DOHH2 (cell line): ENCODE results near the gene ACOX3.

ENCODE experiments used
- H3F3A ChIP-seq: fragments of 200-600 bp; sonication (generic), shearing (Covaris generic); 2 replicates; pipeline ENCODE4 v1.6.0; 2016; ENCODE audit warnings: antibody characterized with exemption, mild to moderate bottlenecking; ENCODE audit not compliant: control insufficient read depth, insufficient read depth
- H3K27ac ChIP-seq: fragments of 200-600 bp; sonication (generic); 2 replicates; pipeline ENCODE4 v1.5.1; 2014; ENCODE audit warnings: low read depth, mild to moderate bottlenecking, low read length, moderate library complexity
- H3K27me3 ChIP-seq: fragments of 200-600 bp; sonication (generic); 2 replicates; pipeline ENCODE4 v1.6.1; 2014; ENCODE audit warnings: mild to moderate bottlenecking, low read length, mixed read lengths; ENCODE audit not compliant: control insufficient read depth
- H3K36me3 ChIP-seq: fragments of 200-600 bp; sonication (generic); 2 replicates; pipeline ENCODE4 v1.6.1; 2014; ENCODE audit warnings: mild to moderate bottlenecking, low read length, moderate library complexity, mixed read lengths; ENCODE audit not compliant: control insufficient read depth
- H3K4me1 ChIP-seq: fragments of 200-600 bp; sonication (generic); 2 replicates; pipeline ENCODE4 v1.6.1; 2014; ENCODE audit warnings: mild to moderate bottlenecking, low read length, mixed read lengths; ENCODE audit not compliant: control insufficient read depth
- H3K4me2 ChIP-seq: fragments of 200-600 bp; sonication (generic); 2 replicates; pipeline ENCODE4 v1.6.0; 2014; ENCODE audit warnings: mild to moderate bottlenecking, low read length, moderate library complexity
- H3K4me3 ChIP-seq: fragments of 200-600 bp; sonication (generic); 2 replicates; pipeline ENCODE4 v1.5.1; 2014; ENCODE audit warnings: mild to moderate bottlenecking, low read length, mixed read lengths
- H3K79me2 ChIP-seq: fragments of 200-600 bp; sonication (generic); 2 replicates; pipeline ENCODE4 v1.6.1; 2014; ENCODE audit warnings: mild to moderate bottlenecking, low read length, mixed read lengths; ENCODE audit not compliant: control insufficient read depth
- H3K9me2 ChIP-seq: fragments of 200-600 bp; sonication (generic); replicated peaks from 2 replicates; pipeline ENCODE4 v1.6.1; 2014; ENCODE audit warnings: mild to moderate bottlenecking, low read length, mixed read lengths; ENCODE audit not compliant: control insufficient read depth
- H3K9me3 ChIP-seq: fragments of 200-600 bp; sonication (generic); 2 replicates; pipeline ENCODE4 v1.6.1; 2014; ENCODE audit warnings: antibody characterized with exemption, low read length, mixed read lengths; ENCODE audit not compliant: control insufficient read depth, insufficient read depth
- H4K20me1 ChIP-seq: fragments of 200-600 bp; sonication (generic); 2 replicates; pipeline ENCODE4 v1.6.0; 2014; ENCODE audit warnings: low read depth, mild to moderate bottlenecking, antibody characterized with exemption, low read length, moderate library complexity; ENCODE audit not compliant: control insufficient read depth, insufficient read depth
- EZH2phosphoT487 ChIP-seq: fragments of 200-600 bp; sonication (generic); IDR thresholded peaks from 2 replicates; pipeline ENCODE4 v1.6.1; 2017; ENCODE audit warnings: borderline replicate concordance, mild to moderate bottlenecking, antibody characterized with exemption, low read length, moderate library complexity, mixed read lengths
- TF ChIP-seq, protein P1 (sequence below): fragments of 200-600 bp; sonication (generic); IDR thresholded peaks from one replicate; pipeline ENCODE4 v1.5.1; 2014; ENCODE audit warnings: antibody characterized with exemption, mild to moderate bottlenecking, low read depth, low read length; ENCODE audit not compliant: poor library complexity, severe bottlenecking

The ACOX3 gene

GRCh38 chr4:8403976-8404375, 36.5 kb downstream of the ACOX3 start:
- H3K4me3 ChIP-seq = no peak overlapping the region
- no peaks in the 10 kb centered on the region for H3K79me2 ChIP-seq
- H3K27me3 ChIP-seq = no peaks in the 10 kb centered on the region
- H3K9me3 ChIP-seq = no peaks in the 10 kb centered on the region
- no peak overlapping the region for H3K4me2 ChIP-seq
- H4K20me1 ChIP-seq = no peaks in the 10 kb centered on the region
- no peak overlapping the region for H3K27ac ChIP-seq
- peaks cover 6% of the 10 kb centered on the region; the same call in 1 of the 2 replicates for H3F3A ChIP-seq
- H3K9me2 ChIP-seq = no peaks in the 10 kb centered on the region
- TF ChIP-seq, protein P1, sequence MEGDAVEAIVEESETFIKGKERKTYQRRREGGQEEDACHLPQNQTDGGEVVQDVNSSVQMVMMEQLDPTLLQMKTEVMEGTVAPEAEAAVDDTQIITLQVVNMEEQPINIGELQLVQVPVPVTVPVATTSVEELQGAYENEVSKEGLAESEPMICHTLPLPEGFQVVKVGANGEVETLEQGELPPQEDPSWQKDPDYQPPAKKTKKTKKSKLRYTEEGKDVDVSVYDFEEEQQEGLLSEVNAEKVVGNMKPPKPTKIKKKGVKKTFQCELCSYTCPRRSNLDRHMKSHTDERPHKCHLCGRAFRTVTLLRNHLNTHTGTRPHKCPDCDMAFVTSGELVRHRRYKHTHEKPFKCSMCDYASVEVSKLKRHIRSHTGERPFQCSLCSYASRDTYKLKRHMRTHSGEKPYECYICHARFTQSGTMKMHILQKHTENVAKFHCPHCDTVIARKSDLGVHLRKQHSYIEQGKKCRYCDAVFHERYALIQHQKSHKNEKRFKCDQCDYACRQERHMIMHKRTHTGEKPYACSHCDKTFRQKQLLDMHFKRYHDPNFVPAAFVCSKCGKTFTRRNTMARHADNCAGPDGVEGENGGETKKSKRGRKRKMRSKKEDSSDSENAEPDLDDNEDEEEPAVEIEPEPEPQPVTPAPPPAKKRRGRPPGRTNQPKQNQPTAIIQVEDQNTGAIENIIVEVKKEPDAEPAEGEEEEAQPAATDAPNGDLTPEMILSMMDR = no peak
- no peak for TF ChIP-seq EZH2phosphoT487
- 0 out of 2 replicates have a peak, but pooled peaks cover under 1% of the 10 kb centered on the region for H3K36me3 ChIP-seq
- H3K4me1 ChIP-seq = peaks cover 30% of the 10 kb centered on the region

DNA sequence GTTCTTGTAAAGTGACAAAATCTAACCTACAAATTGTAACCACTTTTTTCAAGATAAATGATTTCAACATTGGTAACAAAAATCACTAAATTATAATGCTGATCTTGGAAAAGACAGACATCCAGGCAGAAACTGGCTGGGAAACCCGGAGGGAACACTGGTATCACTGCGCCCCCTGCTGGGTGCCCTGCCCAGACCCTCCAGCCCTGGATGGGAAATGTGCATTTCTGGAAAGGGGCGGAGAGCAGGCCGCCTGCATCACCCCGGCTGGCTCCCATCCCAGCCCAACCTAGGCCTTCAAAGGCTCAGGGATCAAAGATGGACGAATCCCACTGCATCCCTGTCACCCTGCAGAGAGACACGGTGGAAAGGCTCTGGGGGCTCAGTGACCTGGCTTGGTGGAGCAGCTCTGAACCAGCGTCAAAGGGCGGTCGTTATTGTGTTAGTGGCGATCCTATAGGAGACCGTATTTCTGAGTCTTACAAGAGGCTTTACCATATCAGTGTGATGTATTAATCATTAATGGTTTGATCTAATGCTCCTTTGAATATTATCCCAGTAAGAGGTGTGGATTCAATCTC, 37.3 kb downstream of the ACOX3 start:
- H3K27me3 ChIP-seq = no peaks in the 10 kb centered on the region
- H3K4me1 ChIP-seq = peaks cover 37% of the 10 kb centered on the region
- H3K36me3 ChIP-seq = 0 out of 2 replicates have a peak, but pooled peaks cover 4% of the 10 kb centered on the region
- H3K4me3 ChIP-seq = no peak overlapping the region
- no peak overlapping the region for H3K4me2 ChIP-seq
- no peaks in the 10 kb centered on the region for H3K79me2 ChIP-seq
- no peaks in the 10 kb centered on the region for H3K9me2 ChIP-seq
- H4K20me1 ChIP-seq = no peaks in the 10 kb centered on the region
- no peaks in the 10 kb centered on the region for H3K9me3 ChIP-seq
- H3K27ac ChIP-seq = no peak overlapping the region
- TF ChIP-seq EZH2phosphoT487 = no peak
- TF ChIP-seq, protein P1 = peak; percentile 95
- H3F3A ChIP-seq = peaks cover 6% of the 10 kb centered on the region; the same call in 1 of the 2 replicates

- Histone ChIP-seq H4K20me1 (no peaks in the 10 kb centered on the region), H3K27me3 (no peaks in the 10 kb centered on the region), H3K79me2 (no peaks in the 10 kb centered on the region), H3K9me3 (no peaks in the 10 kb centered on the region), H3F3A (peaks cover 6% of the 10 kb centered on the region; the same call in 1 of the 2 replicates), H3K4me1 (peaks cover 43% of the 10 kb centered on the region), H3K4me3 (no peak overlapping the region), H3K9me2 (no peaks in the 10 kb centered on the region), H3K4me2 (no peak overlapping the region), H3K27ac (no peak overlapping the region), H3K36me3 (0 out of 2 replicates have a peak, but pooled peaks cover 4% of the 10 kb centered on the region)
- TF ChIP-seq EZH2phosphoT487 = no peak
- TF ChIP-seq, protein P1 = no peak
Observed at GRCh38 chr4:8402640-8403039, 37.9 kb downstream of the ACOX3 start.
